Upper lobe of left lung (tissue), 6 donors: ENCODE results near the gene KCNC2. TPM values are rescaled to one million over a fixed set of nuclear protein-coding genes. Genes with fewer than 3 reads are reported as not detected.
A peak's percentile ranks its signal among the peaks of the same experiment; 100 is the strongest.
"Not testable (repeated sequence)": the region's sequence is repeated elsewhere in the genome, so short reads cannot be mapped to it uniquely, and the experiment has no call there.

Source experiments
- ATAC-seq, 2 donors: fragments of 200-7000 bp; cut with Tn5 transposase; one replicate each; pipeline ENCODE4 v1.9.1; 2022; ENCODE audit warnings: mild to moderate bottlenecking in 2 of 2, moderate library complexity in 2 of 2; ENCODE audit not compliant: low FRiP score in 2 of 2
- DNase-seq, 2 donors: peaks; one replicate each; pipeline ENCODE4 v3.0.0-alpha.2; 2019 to 2020
- H3K27ac ChIP-seq, 4 donors: fragments of 200-600 bp; sonication (generic); one replicate each; pipeline ENCODE4 v1.5.1; 2016 to 2019
- H3K27me3 ChIP-seq, 4 donors: fragments of 200-600 bp; sonication (generic); one replicate each; pipeline ENCODE4 v1.5.1; 2017 to 2019
- H3K36me3 ChIP-seq, 4 donors: fragments of 200-600 bp; sonication (generic); one replicate each; pipeline ENCODE4 v1.5.1; 2016 to 2019
- H3K4me1 ChIP-seq, 4 donors: fragments of 200-600 bp; sonication (generic); one replicate each; pipeline ENCODE4 v1.5.1; 2018 to 2019
- H3K4me3 ChIP-seq, 4 donors: fragments of 200-600 bp; sonication (generic); one replicate each; pipeline ENCODE4 v1.5.1; 2017 to 2019; ENCODE audit warnings: mild to moderate bottlenecking in 2 of 4, moderate library complexity in 1 of 4
- H3K9me3 ChIP-seq, 4 donors: fragments of 200-600 bp; sonication (generic); one replicate each; pipeline ENCODE4 v1.5.1; 2018 to 2019
- EP300 ChIP-seq, 4 donors: sonication (generic); formaldehyde crosslinking; IDR thresholded peaks; one replicate each; pipeline ENCODE4 v1.5.1; 2017; ENCODE audit warnings: antibody characterized with exemption in 4 of 4, control low read depth in 2 of 4
- POLR2A ChIP-seq, 4 donors: fragments of 450-650 bp; IDR thresholded peaks; one replicate each; pipeline ENCODE4 v1.5.1; 2016 to 2017; ENCODE audit warnings: antibody characterized with exemption in 4 of 4, mild to moderate bottlenecking in 2 of 4
- POLR2AphosphoS5 ChIP-seq, 2 donors: sonication (generic); formaldehyde crosslinking; IDR thresholded peaks; one replicate each; pipeline ENCODE4 v1.5.1; 2017; ENCODE audit warnings: antibody characterized with exemption in 2 of 2
- WGBS, 2 donors: methylation state at CpG; one replicate each; pipeline ENCODE4 v1.1.5; 2017 to 2018; 5-methylcytosine and 5-hydroxymethylcytosine counted together
- total RNA-seq, 6 donors: library from RNA; depleted of rRNA in 4 of 6; stranded (reverse); fragments of >200 nt in 4 of 6; gene quantifications; one replicate each; pipeline versions ENCODE4 v1.1.0 to v1.2.1, GENCODE V29; 2016 to 2021
- TF ChIP-seq, protein P1 (sequence below), 6 experiments: fragments of 450-650 bp in 4 of 6; fragments of 200-600 bp in 2 of 6; sonication (generic) in 2 of 6; IDR thresholded peaks; one replicate each; pipeline ENCODE4 v1.5.1; 2016 to 2019; ENCODE audit warnings: antibody characterized with exemption in 6 of 6
- donor health status: DM: no; HTN: no; CAD: no; lungs with moderate emphysema.
- donor health status: DM: no; HTN: yes; CAD: no; lungs with severe emphysema.

The KCNC2 gene
- total RNA-seq, 6 donors from 2014 or later, result not detected

- no peaks in the 10 kb centered on the region for H3K4me1 ChIP-seq
- no peaks in the 10 kb centered on the region for H3K36me3 ChIP-seq
- ATAC-seq (no peak), DNase-seq (no peak)
- no peaks in the 10 kb centered on the region for H3K9me3 ChIP-seq
- TF ChIP-seq POLR2AphosphoS5 (IDR thresholded peaks at IDR 0.05) (no peak), POLR2A (IDR thresholded peaks at IDR 0.05) (no peak), EP300 (IDR thresholded peaks at IDR 0.05) (no peak)
- TF ChIP-seq, protein P1, sequence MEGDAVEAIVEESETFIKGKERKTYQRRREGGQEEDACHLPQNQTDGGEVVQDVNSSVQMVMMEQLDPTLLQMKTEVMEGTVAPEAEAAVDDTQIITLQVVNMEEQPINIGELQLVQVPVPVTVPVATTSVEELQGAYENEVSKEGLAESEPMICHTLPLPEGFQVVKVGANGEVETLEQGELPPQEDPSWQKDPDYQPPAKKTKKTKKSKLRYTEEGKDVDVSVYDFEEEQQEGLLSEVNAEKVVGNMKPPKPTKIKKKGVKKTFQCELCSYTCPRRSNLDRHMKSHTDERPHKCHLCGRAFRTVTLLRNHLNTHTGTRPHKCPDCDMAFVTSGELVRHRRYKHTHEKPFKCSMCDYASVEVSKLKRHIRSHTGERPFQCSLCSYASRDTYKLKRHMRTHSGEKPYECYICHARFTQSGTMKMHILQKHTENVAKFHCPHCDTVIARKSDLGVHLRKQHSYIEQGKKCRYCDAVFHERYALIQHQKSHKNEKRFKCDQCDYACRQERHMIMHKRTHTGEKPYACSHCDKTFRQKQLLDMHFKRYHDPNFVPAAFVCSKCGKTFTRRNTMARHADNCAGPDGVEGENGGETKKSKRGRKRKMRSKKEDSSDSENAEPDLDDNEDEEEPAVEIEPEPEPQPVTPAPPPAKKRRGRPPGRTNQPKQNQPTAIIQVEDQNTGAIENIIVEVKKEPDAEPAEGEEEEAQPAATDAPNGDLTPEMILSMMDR (IDR thresholded peaks at IDR 0.05), result no peak
- H3K27me3 ChIP-seq, result no peaks in the 10 kb centered on the region
- H3K4me3 ChIP-seq, result no peak overlapping the region
- 84% methylated on average over 9 of the region's 9 CpGs for WGBS, 2 donors
- no peak overlapping the region for H3K27ac ChIP-seq
Measured at GRCh38 chr12:75192196-75192595, 17.4 kb downstream of the KCNC2 start.

DNA sequence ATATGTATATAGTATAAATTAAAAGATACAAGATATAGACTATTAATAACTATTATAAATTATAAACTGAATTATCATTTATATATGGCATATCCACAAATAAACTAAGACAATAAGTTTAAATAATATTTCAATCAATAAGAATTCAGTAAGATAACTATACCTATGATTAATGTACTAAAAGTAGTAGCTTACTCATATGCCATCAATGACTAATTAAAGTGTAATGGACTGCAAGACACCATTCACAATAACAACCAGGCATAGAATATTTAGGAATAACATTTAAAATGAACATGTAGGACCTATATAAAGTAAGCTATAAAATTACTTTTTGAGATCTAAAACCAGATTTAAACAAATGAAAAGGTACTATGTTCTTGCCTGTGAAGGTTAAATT is 18.8 kb downstream of the KCNC2 start:
- no peak overlapping the region for H3K27ac ChIP-seq
- no peaks in the 10 kb centered on the region for H3K27me3 ChIP-seq
- no peak for ATAC-seq
- no peak for DNase-seq
- H3K9me3 ChIP-seq, result no peaks in the 10 kb centered on the region
- TF ChIP-seq, protein P1 (IDR thresholded peaks at IDR 0.05), result no peak
- no peak for TF ChIP-seq POLR2AphosphoS5 (IDR thresholded peaks at IDR 0.05)
- H3K4me3 ChIP-seq, result no peak overlapping the region
- H3K4me1 ChIP-seq, result no peaks in the 10 kb centered on the region
- H3K36me3 ChIP-seq, result no peaks in the 10 kb centered on the region

DNA sequence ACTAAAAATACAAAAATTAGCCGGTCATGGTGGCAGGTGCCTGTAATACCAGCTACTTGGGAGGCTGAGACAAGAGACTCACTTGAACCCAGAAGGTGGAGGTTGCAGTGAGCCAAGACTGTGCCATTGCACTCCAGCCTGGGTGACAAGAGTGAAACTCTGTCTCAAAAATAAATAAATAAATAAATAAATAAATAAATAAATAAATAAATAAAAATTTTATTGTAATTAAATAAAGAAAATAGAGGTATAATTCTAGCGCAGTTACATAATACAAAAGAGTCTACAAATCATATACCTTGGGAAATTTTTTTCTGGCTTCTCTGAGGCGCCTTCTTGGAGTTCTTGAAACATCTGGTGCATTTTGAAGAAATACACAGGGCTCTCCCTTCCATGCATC is 23.8 kb downstream of the KCNC2 start:
- H3K36me3 ChIP-seq, H3K4me3 ChIP-seq, H3K9me3 ChIP-seq, ATAC-seq, H3K27me3 ChIP-seq, H3K4me1 ChIP-seq, H3K27ac ChIP-seq, DNase-seq: not testable (repeated sequence)
- 92 to 95% methylated on average over 3 of the region's 3 CpGs for WGBS, 2 donors

GRCh38 chr12:75184516-75184915 is 25.1 kb downstream of the KCNC2 start:
- Histone ChIP-seq H3K36me3 (no peaks in the 10 kb centered on the region), H3K27me3 (no peaks in the 10 kb centered on the region), H3K4me1 (no peaks in the 10 kb centered on the region), H3K27ac (no peak overlapping the region), H3K4me3 (no peak overlapping the region), H3K9me3 (no peaks in the 10 kb centered on the region)
- ATAC-seq (no peak), DNase-seq (no peak)
- TF ChIP-seq EP300 (IDR thresholded peaks at IDR 0.05) (no peak), POLR2AphosphoS5 (IDR thresholded peaks at IDR 0.05) (no peak), POLR2A (IDR thresholded peaks at IDR 0.05) (no peak)
- TF ChIP-seq, protein P1 (IDR thresholded peaks at IDR 0.05), result no peak

- Histone ChIP-seq H3K36me3 (no peaks in the 10 kb centered on the region), H3K27me3 (no peaks in the 10 kb centered on the region), H3K9me3 (no peaks in the 10 kb centered on the region), H3K4me3 (no peak overlapping the region), H3K4me1 (no peaks in the 10 kb centered on the region), H3K27ac (no peak overlapping the region)
- DNase-seq (no peak), ATAC-seq (no peak)
- TF ChIP-seq POLR2A (IDR thresholded peaks at IDR 0.05), result no peak
- 91 to 92% methylated on average over 4 of the region's 4 CpGs for WGBS, 2 donors
Measured at GRCh38 chr12:75183967-75184366, 25.7 kb downstream of the KCNC2 start.

GRCh38 chr12:75177997-75178396 is 31.6 kb downstream of the KCNC2 start:
- no peaks in the 10 kb centered on the region for H3K4me1 ChIP-seq
- no peaks in the 10 kb centered on the region for H3K9me3 ChIP-seq
- no peaks in the 10 kb centered on the region for H3K27me3 ChIP-seq
- no peak for DNase-seq
- no peak for TF ChIP-seq POLR2AphosphoS5 (IDR thresholded peaks at IDR 0.05)
- no peak overlapping the region for H3K4me3 ChIP-seq
- H3K27ac ChIP-seq, result no peak overlapping the region
- no peaks in the 10 kb centered on the region for H3K36me3 ChIP-seq
- peak in 1 of 2 donors; percentile 54 for ATAC-seq

- DNase-seq (no peak), ATAC-seq (no peak)
- Histone ChIP-seq H3K4me1 (no peaks in the 10 kb centered on the region), H3K27ac (no peak overlapping the region), H3K27me3 (no peaks in the 10 kb centered on the region), H3K9me3 (no peaks in the 10 kb centered on the region), H3K36me3 (no peaks in the 10 kb centered on the region), H3K4me3 (no peak overlapping the region)
- TF ChIP-seq POLR2A (IDR thresholded peaks at IDR 0.05) (no peak), EP300 (IDR thresholded peaks at IDR 0.05) (no peak), POLR2AphosphoS5 (IDR thresholded peaks at IDR 0.05) (no peak)
- TF ChIP-seq, protein P1 (IDR thresholded peaks at IDR 0.05), result no peak
- WGBS, 2 donors, result 47 to 65% methylated on average over 1 of the region's 1 CpG
Measured at GRCh38 chr12:75172611-75173010, 37.0 kb downstream of the KCNC2 start.
